Activated CD4-positive, alpha-beta T cell treated with anti-CD3 and anti-CD28 coated beads, Interleukin-2, amount 50 U/mL, for 4 hours (primary cell): ENCODE measurements around the gene MET.
"Not testable (repeated sequence)": the region's sequence is repeated elsewhere in the genome, so short reads cannot be mapped to it uniquely, and the experiment has no call there.

Source experiments
- DNase-seq, 2 experiments: peaks; one replicate each; pipeline ENCODE4 v3.0.0-alpha.2; 2020

The MET gene

GRCh38 chr7:116671681-116672595 lies at the start of gene MET:
Gene MET (plus strand): TSS chr7:116672196. CDS start chr7:116699085, 26,889 bp downstream.
- DNase-seq, result no peak

GRCh38 chr7:116626886-116627285 lies 45.1 kb upstream of the MET start:
- no peak for DNase-seq

DNA sequence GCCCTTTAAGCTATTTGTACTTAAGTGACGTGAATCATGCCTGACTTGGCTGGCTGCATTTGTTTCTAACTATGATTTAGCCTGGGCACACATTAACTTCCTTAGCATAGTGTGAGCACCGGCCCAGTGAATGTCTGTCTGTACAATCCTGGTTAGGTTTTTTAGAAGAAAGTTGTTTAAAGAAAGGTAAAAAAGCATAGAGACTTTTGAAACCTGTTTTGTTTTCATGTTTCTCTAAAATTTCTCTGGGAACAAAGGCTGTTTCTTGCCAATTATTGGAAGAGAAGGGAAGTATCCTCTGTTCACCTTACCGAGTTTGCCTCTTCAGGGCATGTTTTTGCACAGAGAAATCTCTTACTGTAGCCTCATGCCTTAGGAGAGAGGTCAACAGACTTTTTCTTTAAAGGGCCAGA lies 42.9 kb upstream of the MET start:
- DNase-seq, result no peak

- no peak for DNase-seq
Observed at GRCh38 chr7:116630357-116630756, 41.6 kb upstream of the MET start.

GRCh38 chr7:116630932-116631671 lies 40.9 kb upstream of the MET start:
- no peak for DNase-seq

- no peak for DNase-seq
Observed at GRCh38 chr7:116631676-116632075, 40.3 kb upstream of the MET start.

DNA sequence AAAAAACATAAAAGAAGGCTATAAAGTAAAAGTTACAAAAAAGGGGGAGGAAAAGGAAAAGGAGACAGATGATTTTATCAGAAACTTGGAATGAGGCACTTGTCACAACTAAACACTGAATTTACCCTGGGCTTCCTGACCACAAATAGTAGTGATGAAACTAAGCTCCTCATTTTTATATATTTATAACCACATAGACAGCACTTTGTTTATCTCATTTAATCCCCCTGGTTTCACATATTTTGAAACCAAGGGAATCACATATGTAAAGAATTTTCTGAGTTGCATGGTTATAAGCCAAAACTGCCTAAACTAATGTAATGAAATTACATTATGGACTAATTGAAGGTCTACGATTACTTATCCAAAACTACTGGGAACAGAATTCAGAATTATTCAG lies 39.6 kb upstream of the MET start:
- DNase-seq, result no peak

DNA sequence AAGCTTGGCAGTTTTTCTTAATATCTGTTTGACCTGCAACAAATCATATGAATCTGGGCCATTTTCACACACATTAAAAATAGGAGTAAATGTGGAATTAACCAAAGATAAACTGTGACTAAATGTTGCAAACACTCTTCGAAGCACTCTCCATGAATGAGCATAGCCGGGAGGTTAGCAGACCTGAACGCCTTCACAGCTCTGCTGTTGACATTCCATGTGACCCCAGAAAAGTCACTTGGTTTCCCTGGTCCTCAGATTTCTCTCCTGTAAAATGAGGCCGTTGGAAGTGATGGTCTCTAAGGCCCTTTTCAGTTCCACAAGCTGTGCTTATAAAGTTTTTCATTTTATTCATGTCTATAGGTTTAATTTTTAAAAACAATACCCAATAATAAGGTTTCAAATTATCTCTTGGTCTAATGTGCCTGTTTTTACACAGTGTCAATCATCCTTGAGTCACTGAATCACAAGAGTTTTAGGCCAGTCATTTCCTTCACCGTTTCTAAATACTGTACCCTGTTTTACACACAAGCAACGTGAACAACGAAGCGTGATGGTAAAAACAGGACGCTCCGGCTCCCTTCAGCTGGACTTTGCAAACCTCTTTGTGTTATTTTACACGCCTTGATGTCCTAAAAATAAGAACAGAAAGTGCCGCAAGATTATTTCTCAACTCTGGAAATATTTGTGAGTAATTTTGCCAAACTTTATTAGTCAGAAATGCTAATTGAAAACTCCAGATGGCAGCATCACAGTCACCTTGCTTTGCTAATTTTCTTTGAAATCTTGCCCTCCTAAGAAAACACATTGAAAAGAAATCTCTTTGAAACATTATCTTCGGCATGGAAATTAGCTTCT lies 38.6 kb upstream of the MET start:
- DNase-seq, result no peak

DNA sequence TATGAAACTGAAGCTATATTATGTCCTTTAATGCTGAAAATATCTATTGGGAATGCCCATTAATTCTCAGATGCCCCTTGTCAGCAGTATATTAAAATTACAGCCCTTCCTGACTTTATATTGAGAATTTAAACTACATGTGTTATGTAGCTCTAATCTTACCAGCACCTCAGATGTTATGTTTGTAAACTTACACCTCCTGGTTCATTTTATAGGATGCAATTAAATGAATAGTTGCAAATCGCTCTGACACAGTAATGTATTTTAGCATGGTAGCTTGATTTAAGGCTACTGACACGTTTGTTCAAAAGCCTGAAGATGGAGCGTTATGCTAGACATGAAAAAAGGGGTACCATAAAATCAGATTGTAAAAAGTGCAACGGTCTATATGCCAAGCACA lies 35.0 kb upstream of the MET start:
- DNase-seq, result no peak

GRCh38 chr7:116638592-116638991 lies 33.4 kb upstream of the MET start:
- not testable (repeated sequence) for DNase-seq

GRCh38 chr7:116641551-116642153 lies 30.3 kb upstream of the MET start:
- DNase-seq, result no peak

- DNase-seq, result not testable (repeated sequence)
Observed at GRCh38 chr7:116643148-116643547, 28.8 kb upstream of the MET start.

DNA sequence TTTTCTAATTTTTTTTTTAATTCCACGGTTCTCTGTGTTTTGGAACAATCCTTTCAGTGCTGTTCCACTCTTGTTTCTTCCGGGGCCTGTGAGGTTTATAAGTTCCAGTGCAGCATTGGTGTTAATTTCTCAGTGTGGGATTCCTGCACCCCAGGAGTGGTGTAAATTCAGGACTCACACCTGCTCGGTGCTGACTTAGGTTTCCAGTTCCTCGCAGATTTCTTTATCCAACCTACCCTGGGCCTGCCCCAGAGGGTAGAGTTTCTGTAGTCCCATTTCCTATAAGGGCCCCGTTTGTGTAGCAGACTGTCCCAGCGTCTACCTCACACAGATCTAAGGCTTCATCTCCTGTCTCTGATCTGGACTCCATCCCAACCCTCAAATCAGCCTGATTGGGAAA lies 27.4 kb upstream of the MET start:
- no peak for DNase-seq

DNA sequence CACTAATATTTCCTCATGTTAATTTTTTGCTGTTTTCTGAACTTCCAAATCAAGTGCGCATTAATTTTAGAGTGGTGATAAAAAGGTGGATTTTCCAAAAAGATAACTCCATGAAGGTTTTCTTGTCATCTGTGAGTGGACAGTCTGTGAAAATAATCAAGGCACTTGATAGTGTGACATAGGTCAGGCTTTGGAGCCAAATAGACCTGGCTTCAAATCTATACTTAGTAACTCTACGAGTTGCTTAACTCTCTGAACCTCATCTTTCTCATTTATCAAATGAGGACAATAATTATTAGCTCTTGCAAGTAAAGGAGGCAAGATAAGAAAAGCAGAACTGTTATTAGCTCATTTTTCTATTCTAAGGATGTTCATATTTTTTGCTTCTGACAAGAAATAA lies 24.7 kb upstream of the MET start:
- no peak for DNase-seq

DNA sequence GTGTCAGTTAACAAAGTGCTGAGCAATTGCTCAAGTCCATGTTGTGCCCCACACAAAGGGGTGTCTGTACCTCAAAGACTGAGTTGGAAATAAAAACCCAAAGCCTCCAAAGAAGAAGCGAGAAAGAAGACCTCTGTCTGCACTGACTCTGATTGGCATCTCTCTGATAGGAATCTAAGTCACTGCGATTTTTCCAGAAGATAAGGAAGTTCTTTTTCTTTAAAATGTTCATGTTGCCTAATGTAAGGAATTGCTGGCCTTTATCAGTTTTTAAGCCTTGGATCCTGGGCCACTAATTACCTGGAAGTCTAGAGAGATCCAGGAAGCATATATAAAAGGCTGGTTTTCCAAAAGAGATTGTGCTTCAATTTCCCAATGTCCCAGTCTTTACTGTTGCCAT lies 24.1 kb upstream of the MET start:
- DNase-seq, result no peak

- no peak for DNase-seq
Observed at GRCh38 chr7:116650436-116650835, 21.6 kb upstream of the MET start.

DNA sequence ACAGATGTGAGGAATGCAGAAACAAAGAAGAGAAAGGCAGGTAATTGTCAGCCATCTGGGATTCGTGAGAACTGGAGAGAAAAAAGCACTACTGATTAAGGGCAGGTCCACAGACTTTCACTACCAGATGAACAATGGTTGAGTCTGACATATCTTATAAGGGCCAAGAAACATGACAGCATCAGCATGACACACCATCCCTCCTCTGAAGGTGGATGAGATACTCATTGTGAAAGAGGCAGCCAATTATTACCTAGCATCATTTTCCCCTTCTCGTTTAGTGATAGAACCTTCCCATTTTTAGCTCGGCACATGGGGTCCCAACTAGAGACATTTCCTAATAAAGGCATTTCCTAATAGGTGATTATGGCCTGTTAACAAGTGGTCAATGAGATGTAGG lies 19.2 kb upstream of the MET start:
- no peak for DNase-seq

DNA sequence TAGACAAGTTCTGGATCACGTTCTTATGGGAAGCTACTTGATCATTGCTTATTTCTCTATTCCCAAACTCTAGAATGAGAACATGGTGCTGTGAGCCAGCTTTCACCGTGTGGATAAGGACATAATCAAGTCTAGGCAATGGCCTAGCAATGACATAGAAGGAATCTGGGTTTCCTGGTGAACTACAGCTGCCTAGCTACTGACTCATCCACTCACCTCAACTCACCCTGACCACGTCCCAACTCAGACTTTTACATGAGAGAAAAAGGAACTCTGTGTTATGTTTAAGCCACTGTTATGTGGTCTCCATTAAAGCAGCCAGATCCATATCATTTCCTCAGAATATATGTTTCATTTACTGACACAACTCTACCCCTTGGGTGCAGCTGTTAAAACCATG lies 18.8 kb upstream of the MET start:
- no peak for DNase-seq

GRCh38 chr7:116653646-116654045 lies 18.4 kb upstream of the MET start:
- no peak for DNase-seq

GRCh38 chr7:116659248-116659647 lies 12.7 kb upstream of the MET start:
- DNase-seq, result not testable (repeated sequence)

DNA sequence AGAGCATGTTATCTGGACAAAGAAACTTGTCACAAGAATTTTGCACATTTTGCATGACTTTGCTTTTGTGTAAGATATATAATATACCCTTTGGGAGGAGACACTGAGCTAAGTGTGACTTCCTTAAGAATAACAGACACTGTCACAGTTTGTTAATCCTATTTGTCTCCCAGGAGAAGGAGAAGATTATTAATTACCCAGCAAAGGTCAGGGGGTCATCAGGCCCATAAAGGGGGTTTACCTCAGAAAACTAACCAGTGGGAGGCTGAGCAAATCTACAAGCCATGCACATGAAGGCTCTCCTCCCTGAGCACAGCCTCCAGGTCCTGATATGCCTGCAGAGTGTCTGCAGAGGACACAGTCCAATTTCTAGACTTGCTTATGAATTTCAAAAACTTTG lies 10.1 kb upstream of the MET start:
- DNase-seq, result no peak

- DNase-seq, result no peak
Observed at GRCh38 chr7:116663744-116664143, 8.3 kb upstream of the MET start.
